Muscle layer of duodenum (tissue), 2 donors: ENCODE measurements around the gene NAB1.
"Not testable (repeated sequence)": the region's sequence is repeated elsewhere in the genome, so short reads cannot be mapped to it uniquely, and the experiment has no call there.

Source experiments
- H3K27ac ChIP-seq: one replicate; pipeline ENCODE4 v1.7.0; 2013; ENCODE audit warnings: mild to moderate bottlenecking, low read length
- H3K27me3 ChIP-seq: one replicate; pipeline ENCODE4 v1.7.0; 2013; ENCODE audit warnings: low read depth, mild to moderate bottlenecking, control low read depth, low read length
- H3K36me3 ChIP-seq, 2 donors: one replicate each; pipeline ENCODE4 v1.7.0; 2013; ENCODE audit warnings: low read length in 2 of 2, control low read depth in 1 of 2, mild to moderate bottlenecking in 1 of 2; ENCODE audit not compliant: insufficient read depth in 2 of 2, control insufficient read depth in 1 of 2
- H3K4me1 ChIP-seq, 2 donors: one replicate each; pipeline ENCODE4 v1.7.0; 2013; ENCODE audit warnings: low read length in 2 of 2, mild to moderate bottlenecking in 2 of 2, control low read depth in 1 of 2, moderate library complexity in 1 of 2; ENCODE audit not compliant: insufficient read depth in 2 of 2, control insufficient read depth in 1 of 2
- H3K4me3 ChIP-seq, 2 donors: one replicate each; pipeline ENCODE4 v1.7.0; 2013; ENCODE audit warnings: low read length in 2 of 2, low read depth in 1 of 2, mild to moderate bottlenecking in 1 of 2
- H3K9me3 ChIP-seq, 2 donors: one replicate each; pipeline ENCODE4 v1.7.0; 2013; ENCODE audit warnings: low read length in 2 of 2, control low read depth in 1 of 2, mild to moderate bottlenecking in 1 of 2; ENCODE audit not compliant: control insufficient read depth in 1 of 2
- donor health status: healthy.

The NAB1 gene

GRCh38 chr2:190649035-190649797, at the start of gene NAB1:
TSS of gene NAB1 (plus strand) at chr2:190649083. CDS start at chr2:190659177, 10,094 bp downstream.
- peaks cover 13 to 23% of the 10 kb centered on the region in 2 donors for H3K4me1 ChIP-seq
- H3K4me3 ChIP-seq = peak within 1 kb of the TSS; percentile 84 to 93
- H3K9me3 ChIP-seq = no peaks in the 10 kb centered on the region
- H3K36me3 ChIP-seq = peaks cover 0 to 4% of the 10 kb centered on the region in 2 donors
- no peaks in the 10 kb centered on the region for H3K27me3 ChIP-seq
- peak within 1 kb of the TSS; percentile 66 for H3K27ac ChIP-seq

GRCh38 chr2:190599546-190600220, 49.2 kb upstream of the NAB1 start:
- no peaks in the 10 kb centered on the region for H3K36me3 ChIP-seq
- no peak overlapping the region for H3K27ac ChIP-seq
- no peaks in the 10 kb centered on the region for H3K27me3 ChIP-seq
- no peaks in the 10 kb centered on the region for H3K9me3 ChIP-seq
- H3K4me3 ChIP-seq = no peak overlapping the region
- no peaks in the 10 kb centered on the region for H3K4me1 ChIP-seq

GRCh38 chr2:190600293-190601103, 48.4 kb upstream of the NAB1 start:
- no peaks in the 10 kb centered on the region for H3K36me3 ChIP-seq
- H3K27me3 ChIP-seq = no peaks in the 10 kb centered on the region
- no peak overlapping the region for H3K4me3 ChIP-seq
- no peaks in the 10 kb centered on the region for H3K9me3 ChIP-seq
- H3K4me1 ChIP-seq = no peaks in the 10 kb centered on the region
- no peak overlapping the region for H3K27ac ChIP-seq

- Histone ChIP-seq H3K27ac (no peak overlapping the region), H3K4me3 (no peak overlapping the region), H3K4me1 (no peaks in the 10 kb centered on the region), H3K9me3 (no peaks in the 10 kb centered on the region), H3K36me3 (no peaks in the 10 kb centered on the region), H3K27me3 (no peaks in the 10 kb centered on the region)
Observed at GRCh38 chr2:190603374-190603773, 45.5 kb upstream of the NAB1 start.

GRCh38 chr2:190607014-190607597, 41.8 kb upstream of the NAB1 start:
- Histone ChIP-seq H3K36me3 (no peaks in the 10 kb centered on the region), H3K27ac (no peak overlapping the region), H3K27me3 (no peaks in the 10 kb centered on the region), H3K4me1 (no peaks in the 10 kb centered on the region), H3K4me3 (no peak overlapping the region), H3K9me3 (no peaks in the 10 kb centered on the region)

- Histone ChIP-seq H3K4me3 (no peak overlapping the region), H3K9me3 (no peaks in the 10 kb centered on the region), H3K27ac (no peak overlapping the region), H3K36me3 (no peaks in the 10 kb centered on the region), H3K27me3 (no peaks in the 10 kb centered on the region), H3K4me1 (no peaks in the 10 kb centered on the region)
Observed at GRCh38 chr2:190607657-190608357, 41.1 kb upstream of the NAB1 start.

- H3K4me3 ChIP-seq, H3K36me3 ChIP-seq, H3K9me3 ChIP-seq, H3K27me3 ChIP-seq, H3K4me1 ChIP-seq, H3K27ac ChIP-seq: not testable (repeated sequence)
Observed at GRCh38 chr2:190608863-190609262, 40.0 kb upstream of the NAB1 start.

GRCh38 chr2:190609397-190609796, 39.5 kb upstream of the NAB1 start:
- not testable (repeated sequence) for H3K27me3 ChIP-seq, H3K9me3 ChIP-seq, H3K4me1 ChIP-seq, H3K36me3 ChIP-seq, H3K4me3 ChIP-seq, H3K27ac ChIP-seq

- not testable (repeated sequence) for H3K27me3 ChIP-seq, H3K36me3 ChIP-seq, H3K27ac ChIP-seq, H3K4me1 ChIP-seq, H3K9me3 ChIP-seq, H3K4me3 ChIP-seq
Observed at GRCh38 chr2:190610528-190610927, 38.4 kb upstream of the NAB1 start.

GRCh38 chr2:190615555-190616200, 33.2 kb upstream of the NAB1 start:
- H3K4me3 ChIP-seq = no peak overlapping the region

More at GRCh38 chr2:190615555-190616200, 33.2 kb upstream of the NAB1 start:
- Histone ChIP-seq H3K4me1 (no peaks in the 10 kb centered on the region), H3K9me3 (no peaks in the 10 kb centered on the region), H3K27ac (no peak overlapping the region), H3K36me3 (no peaks in the 10 kb centered on the region), H3K27me3 (no peaks in the 10 kb centered on the region)
